GM12864 (cell line): ENCODE data around the gene SLC22A3.

Experiments
- DNase-seq: peaks from one replicate; pipeline ENCODE4 v3.0.0-alpha.2; 2011; ENCODE audit warnings: low read depth
- H3K4me3 ChIP-seq: 2 replicates; pipeline ENCODE4 v1.5.1; 2011; ENCODE audit warnings: mild to moderate bottlenecking, low read depth, low read length, control low read depth
- CTCF ChIP-seq: IDR thresholded peaks from 2 replicates; pipeline ENCODE4 v1.5.1; 2011; ENCODE audit warnings: low read depth, mild to moderate bottlenecking, moderate library complexity, low read length, control low read depth, inconsistent platforms; ENCODE audit errors: missing control alignments

Gene SLC22A3

GRCh38 chr6:160347259-160348222 is 637 bp upstream of the SLC22A3 start:
- no peak for DNase-seq
- no peak overlapping the region for H3K4me3 ChIP-seq

GRCh38 chr6:160349020-160349441 is 853 bp downstream of the SLC22A3 start:
- no peak for DNase-seq
- H3K4me3 ChIP-seq: no peak overlapping the region
- TF ChIP-seq CTCF: no peak

More at GRCh38 chr6:160347259-160348222, 637 bp upstream of the SLC22A3 start:
- TF ChIP-seq CTCF: no peak

GRCh38 chr6:160349814-160350350 is 1.7 kb downstream of the SLC22A3 start:
- DNase-seq: no peak
- H3K4me3 ChIP-seq: no peak overlapping the region
- no peak for TF ChIP-seq CTCF

- no peak overlapping the region for H3K4me3 ChIP-seq
- no peak for DNase-seq
- no peak for TF ChIP-seq CTCF
Measured at GRCh38 chr6:160353950-160354496, 5.8 kb downstream of the SLC22A3 start.

- no peak for DNase-seq
- TF ChIP-seq CTCF: no peak
- no peak overlapping the region for H3K4me3 ChIP-seq
Measured at GRCh38 chr6:160355001-160355400, 6.8 kb downstream of the SLC22A3 start.

- H3K4me3 ChIP-seq: no peak overlapping the region
- no peak for DNase-seq
- TF ChIP-seq CTCF: no peak
Measured at GRCh38 chr6:160356074-160356744, 8.0 kb downstream of the SLC22A3 start.
